Measurements from ENCODE around the gene NF1. TPM values are rescaled to one million over a fixed set of nuclear protein-coding genes. Genes with fewer than 3 reads are reported as not detected.

Gene NF1
- polyA plus RNA-seq, 3 donors, result 1.2 to 7.4 (median 2.1) TPM

- intact Hi-C loops (cut with micrococcal nuclease), result loop anchor here in 1 of 2 donors (10.0 kb wide), 1 partner anchor 45 kb away; the partner anchor contains the start of gene EVI2A
- Histone ChIP-seq H3K36me3 (replicated peaks in 1 of 2; ENCODE audit: control insufficient read depth in 1 of 2, insufficient read depth in 2 of 2, low read length in 2 of 2) (no peaks in the 10 kb centered on the region), H3K9ac (ENCODE audit: insufficient read depth, low read length, poor library complexity, severe bottlenecking) (no peak overlapping the region), H3K4me3 (replicated peaks in 1 of 3; ENCODE audit: low read depth in 2 of 3, low read length in 3 of 3) (no peak overlapping the region), H3K27me3 (ENCODE audit: control insufficient read depth in 2 of 2, insufficient read depth in 2 of 2, low read length in 2 of 2) (no peaks in the 10 kb centered on the region), H3K27ac (ENCODE audit: low read depth in 1 of 2, low read length in 2 of 2) (no peak overlapping the region), H3K4me2 (replicated peaks; ENCODE audit: extremely low read depth, low read length, poor library complexity, severe bottlenecking) (no peak overlapping the region), H3K79me2 (ENCODE audit: insufficient read depth, low read length) (peaks cover 5% of the 10 kb centered on the region), H4K20me1 (ENCODE audit: insufficient read depth, low read length) (no peaks in the 10 kb centered on the region), H2AFZ (ENCODE audit: insufficient read depth, low read depth, low read length, poor library complexity, severe bottlenecking) (no peak overlapping the region), H3K4me1 (ENCODE audit: control insufficient read depth in 1 of 2, insufficient read depth in 2 of 2, low read length in 2 of 2) (peaks cover 11 to 17% of the 10 kb centered on the region in 2 donors), H3K9me3 (replicated peaks in 1 of 2; ENCODE audit: control insufficient read depth in 1 of 2, insufficient read depth in 1 of 2, low read length in 2 of 2) (no peaks in the 10 kb centered on the region)
- 100% methylated on average over 1 of the region's 2 CpGs for WGBS (ENCODE audit: insufficient coverage)
- Mint-ChIP-seq H3K27ac (no peak overlapping the region), H3K4me1 (peaks cover 13% of the 10 kb centered on the region), H3K4me3 (no peak overlapping the region), H3K27me3 (ENCODE audit: low read depth in 3 of 3) (no peaks in the 10 kb centered on the region), H3K36me3 (peaks cover 30 to 34% of the 10 kb centered on the region in 2 donors), H3K9me3 (peaks cover 0 to 2% (median 0%) of the 10 kb centered on the region in 7 donors)
- DNase-seq, result no peak
- no peak for TF ChIP-seq CTCF (IDR thresholded peaks at IDR 0.05)
These were observed 184.6 kb downstream of the NF1 start for GRCh38 chr17:31279401-31279800.

- DNase-seq, result no peak
- TF ChIP-seq CTCF (IDR thresholded peaks at IDR 0.05), result no peak
- WGBS (ENCODE audit: insufficient coverage), result no CpG with 5 or more reads among the region's 2 CpGs
- Histone ChIP-seq H3K79me2 (ENCODE audit: insufficient read depth, low read length) (no peaks in the 10 kb centered on the region), H4K20me1 (ENCODE audit: insufficient read depth, low read length) (no peaks in the 10 kb centered on the region), H3K27ac (ENCODE audit: low read depth in 1 of 2, low read length in 2 of 2) (no peak overlapping the region), H3K4me2 (replicated peaks; ENCODE audit: extremely low read depth, low read length, poor library complexity, severe bottlenecking) (no peak overlapping the region), H3K9ac (ENCODE audit: insufficient read depth, low read length, poor library complexity, severe bottlenecking) (no peak overlapping the region), H3K9me3 (replicated peaks in 1 of 2; ENCODE audit: control insufficient read depth in 1 of 2, insufficient read depth in 1 of 2, low read length in 2 of 2) (no peaks in the 10 kb centered on the region), H3K4me1 (ENCODE audit: control insufficient read depth in 1 of 2, insufficient read depth in 2 of 2, low read length in 2 of 2) (peaks cover 0 to under 1% of the 10 kb centered on the region in 2 donors), H3K36me3 (replicated peaks in 1 of 2; ENCODE audit: control insufficient read depth in 1 of 2, insufficient read depth in 2 of 2, low read length in 2 of 2) (no peaks in the 10 kb centered on the region), H2AFZ (ENCODE audit: insufficient read depth, low read depth, low read length, poor library complexity, severe bottlenecking) (no peak overlapping the region), H3K27me3 (ENCODE audit: control insufficient read depth in 2 of 2, insufficient read depth in 2 of 2, low read length in 2 of 2) (no peaks in the 10 kb centered on the region), H3K4me3 (replicated peaks in 1 of 3; ENCODE audit: low read depth in 2 of 3, low read length in 3 of 3) (no peak overlapping the region)
- Mint-ChIP-seq H3K27ac (no peak overlapping the region), H3K27me3 (ENCODE audit: low read depth in 3 of 3) (no peaks in the 10 kb centered on the region), H3K36me3 (peaks cover 30 to 34% of the 10 kb centered on the region in 2 donors), H3K4me1 (no peaks in the 10 kb centered on the region), H3K9me3 (peaks cover 0 to 2% (median 0%) of the 10 kb centered on the region in 7 donors), H3K4me3 (no peak overlapping the region)
- intact Hi-C loops (cut with micrococcal nuclease), result no loop called here
These were observed 186.3 kb downstream of the NF1 start for GRCh38 chr17:31281061-31281460.
